ENCODE data around the gene AKR7A3.
"Not testable (repeated sequence)": the region's sequence is repeated elsewhere in the genome, so short reads cannot be mapped to it uniquely, and the experiment has no call there.

Gene AKR7A3

GRCh38 chr1:19287436-19288185 is 959 bp downstream of the AKR7A3 start:
- DNase-seq: no peak

- DNase-seq: not testable (repeated sequence)
Observed at GRCh38 chr1:19285807-19286206, 2.8 kb downstream of the AKR7A3 start.

- DNase-seq: not testable (repeated sequence)
Observed at GRCh38 chr1:19285366-19285765, 3.2 kb downstream of the AKR7A3 start.

GRCh38 chr1:19284881-19285280 is 3.7 kb downstream of the AKR7A3 start:
- no peak for DNase-seq

GRCh38 chr1:19283891-19284290 is 4.7 kb downstream of the AKR7A3 start:
- DNase-seq: no peak

GRCh38 chr1:19274636-19275035 is 13.9 kb downstream of the AKR7A3 start:
- DNase-seq: no peak

- DNase-seq: not testable (repeated sequence)
Observed at GRCh38 chr1:19273844-19274531, 14.6 kb downstream of the AKR7A3 start.

GRCh38 chr1:19273106-19273843 is 15.3 kb downstream of the AKR7A3 start:
- no peak for DNase-seq

GRCh38 chr1:19272064-19272463 is 16.5 kb downstream of the AKR7A3 start:
- DNase-seq: no peak

GRCh38 chr1:19270343-19270730 is 18.2 kb downstream of the AKR7A3 start:
- not testable (repeated sequence) for DNase-seq

GRCh38 chr1:19269427-19270342 is 18.9 kb downstream of the AKR7A3 start:
- not testable (repeated sequence) for DNase-seq

GRCh38 chr1:19268445-19268844 is 20.1 kb downstream of the AKR7A3 start:
- no peak for DNase-seq

- no peak for DNase-seq
Observed at GRCh38 chr1:19262744-19263143, 25.8 kb downstream of the AKR7A3 start.

- no peak for DNase-seq
Observed at GRCh38 chr1:19262047-19262446, 26.5 kb downstream of the AKR7A3 start.

- DNase-seq: peak; percentile 73
Observed at GRCh38 chr1:19260211-19261138, 28.1 kb downstream of the AKR7A3 start.

- DNase-seq: no peak
Observed at GRCh38 chr1:19258353-19258752, 30.2 kb downstream of the AKR7A3 start.

- DNase-seq: no peak
Observed at GRCh38 chr1:19257178-19257914, 31.2 kb downstream of the AKR7A3 start.

GRCh38 chr1:19256301-19256700 is 32.3 kb downstream of the AKR7A3 start:
- not testable (repeated sequence) for DNase-seq

GRCh38 chr1:19255288-19255687 is 33.3 kb downstream of the AKR7A3 start:
- DNase-seq: no peak

GRCh38 chr1:19254416-19254815 is 34.2 kb downstream of the AKR7A3 start:
- DNase-seq: no peak
